ENCODE measurements around the gene TXK. TPM values are rescaled to one million over a fixed set of nuclear protein-coding genes. Genes with fewer than 3 reads are reported as not detected.

The TXK gene
- polyA plus RNA-seq, 1 of the 3 experiments (the other 2 are of a cell fraction) = 0.61 TPM

DNA sequence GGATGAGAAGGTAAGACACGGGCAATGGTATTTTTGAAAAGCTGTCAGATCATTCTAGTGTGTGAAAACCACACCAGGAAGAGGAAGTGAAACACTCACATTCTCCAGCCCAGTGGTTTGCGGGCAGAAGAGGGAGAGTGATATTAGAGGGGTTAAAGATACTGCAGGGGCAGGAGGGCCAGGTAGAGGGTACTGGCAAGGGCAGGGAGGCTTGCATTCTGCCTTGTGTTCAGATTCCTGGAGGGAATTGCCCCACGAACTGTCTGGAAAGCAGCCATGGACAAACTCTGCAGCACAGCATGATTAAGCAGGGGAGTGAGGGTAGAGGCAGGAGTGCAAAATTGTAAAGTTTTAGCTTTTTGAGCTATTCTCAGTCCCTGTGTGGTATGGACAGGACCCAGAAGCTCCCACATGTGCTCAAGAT lies 86.6 kb downstream of the TXK start:
- Histone ChIP-seq H3K9me3 (no peaks in the 10 kb centered on the region), H2AFZ (ENCODE audit: low read depth) (0 out of 2 replicates have a peak overlapping the region, but pooled peaks have one; percentile 41), H3F3A (replicated peaks; ENCODE audit: insufficient read depth) (no peaks in the 10 kb centered on the region), H3K4me3 (ENCODE audit: low read depth in 2 of 2, low read length in 1 of 2) (no peak overlapping the region), H3K4me2 (no peak overlapping the region), H4K20me1 (ENCODE audit: insufficient read depth) (no peaks in the 10 kb centered on the region), H3K27me3 (ENCODE audit: insufficient read depth) (no peaks in the 10 kb centered on the region), H3K36me3 (replicated peaks in 1 of 2; ENCODE audit: control insufficient read depth in 1 of 2, insufficient read depth in 2 of 2, low read length in 1 of 2) (no peaks in the 10 kb centered on the region), H3K79me2 (ENCODE audit: insufficient read depth) (no peaks in the 10 kb centered on the region), H3K4me1 (ENCODE audit: control insufficient read depth in 1 of 2, insufficient read depth in 2 of 2, low read depth in 1 of 2, low read length in 1 of 2) (peaks cover 0 to 8% of the 10 kb centered on the region in 2 experiments; a peak in 1 of 4 replicates), H3K9ac (no peak overlapping the region), H3K9me2 (no peaks in the 10 kb centered on the region), H3K27ac (ENCODE audit: low read depth in 2 of 2, low read length in 1 of 2) (no peak overlapping the region)
- 48% methylated on average over 3 of the region's 3 CpGs for WGBS (ENCODE audit: low lambda C conversion rate)
- POLR2A ChIA-PET = no interaction called here
- TF ChIP-seq EZH2phosphoT487 (IDR thresholded peaks at IDR 0.05; ENCODE audit: borderline replicate concordance, low read depth) (no peak), FOXM1 (IDR thresholded peaks at IDR 0.05; ENCODE audit: low read depth) (no peak), MEF2A (IDR thresholded peaks at IDR 0.05; ENCODE audit: borderline replicate concordance, low read depth) (no peak), RCOR1 (IDR thresholded peaks at IDR 0.05; ENCODE audit: low read length) (no peak), RFX5 (IDR thresholded peaks at IDR 0.05; ENCODE audit: low read length) (no peak), JUND (IDR thresholded peaks at IDR 0.05) (no peak), ELF1 (IDR thresholded peaks at IDR 0.05) (no peak), NFIC (IDR thresholded peaks at IDR 0.05; ENCODE audit: borderline replicate concordance) (no peak), TCF12 (IDR thresholded peaks at IDR 0.05) (no peak), MXI1 (IDR thresholded peaks at IDR 0.05; ENCODE audit: low read depth, low read length) (no peak), FOXJ3 (CRISPR knock-in tag; IDR thresholded peaks at IDR 0.05) (no peak)
- TF ChIP-seq, protein P1, sequence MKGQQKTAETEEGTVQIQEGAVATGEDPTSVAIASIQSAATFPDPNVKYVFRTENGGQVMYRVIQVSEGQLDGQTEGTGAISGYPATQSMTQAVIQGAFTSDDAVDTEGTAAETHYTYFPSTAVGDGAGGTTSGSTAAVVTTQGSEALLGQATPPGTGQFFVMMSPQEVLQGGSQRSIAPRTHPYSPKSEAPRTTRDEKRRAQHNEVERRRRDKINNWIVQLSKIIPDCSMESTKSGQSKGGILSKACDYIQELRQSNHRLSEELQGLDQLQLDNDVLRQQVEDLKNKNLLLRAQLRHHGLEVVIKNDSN (IDR thresholded peaks at IDR 0.05; ENCODE audit: borderline replicate concordance, low read depth) = no peak
- TF ChIP-seq, protein P2, sequence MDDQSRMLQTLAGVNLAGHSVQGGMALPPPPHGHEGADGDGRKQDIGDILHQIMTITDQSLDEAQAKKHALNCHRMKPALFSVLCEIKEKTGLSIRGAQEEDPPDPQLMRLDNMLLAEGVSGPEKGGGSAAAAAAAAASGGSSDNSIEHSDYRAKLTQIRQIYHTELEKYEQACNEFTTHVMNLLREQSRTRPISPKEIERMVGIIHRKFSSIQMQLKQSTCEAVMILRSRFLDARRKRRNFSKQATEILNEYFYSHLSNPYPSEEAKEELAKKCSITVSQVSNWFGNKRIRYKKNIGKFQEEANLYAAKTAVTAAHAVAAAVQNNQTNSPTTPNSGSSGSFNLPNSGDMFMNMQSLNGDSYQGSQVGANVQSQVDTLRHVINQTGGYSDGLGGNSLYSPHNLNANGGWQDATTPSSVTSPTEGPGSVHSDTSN (IDR thresholded peaks at IDR 0.05) = no peak
- CTCF ChIA-PET = interaction anchor here (1.3 to 2.7 kb wide), 3 partner anchors 13 to 39 kb away, joined by 3 to 11 read pairs (median 6); no protein-coding TSS in a partner anchor
- DNase-seq = no peak

DNA sequence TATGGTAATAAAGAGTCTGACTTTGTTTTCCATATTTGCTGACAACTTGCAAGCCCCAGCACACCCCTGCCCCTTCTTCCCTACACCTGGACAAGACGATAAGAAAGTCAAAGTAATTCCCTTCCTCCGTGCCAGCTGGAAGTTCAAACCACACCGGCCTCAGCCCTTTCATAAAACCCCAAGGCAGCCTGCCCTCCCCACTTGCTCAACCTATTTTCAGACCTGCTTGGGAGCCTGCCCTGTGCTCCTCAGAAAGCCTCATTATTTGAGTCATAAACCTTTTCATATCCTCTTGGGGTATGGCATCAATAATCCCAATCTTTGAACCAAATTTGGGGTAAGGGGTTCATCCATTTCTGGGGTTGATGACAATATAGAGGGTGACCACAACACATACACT lies 88.0 kb downstream of the TXK start:
- H3K4me2 ChIP-seq = no peak overlapping the region
- TF ChIP-seq MXI1 (IDR thresholded peaks at IDR 0.05; ENCODE audit: low read depth, low read length) = no peak
- TF ChIP-seq EZH2phosphoT487 (IDR thresholded peaks at IDR 0.05; ENCODE audit: borderline replicate concordance, low read depth) = no peak
- no peak for TF ChIP-seq GATA2 (CRISPR knock-in tag; IDR thresholded peaks at IDR 0.05)
- TF ChIP-seq FOXM1 (IDR thresholded peaks at IDR 0.05; ENCODE audit: low read depth) = no peak
- no peak for TF ChIP-seq MEF2A (IDR thresholded peaks at IDR 0.05; ENCODE audit: borderline replicate concordance, low read depth)
- TF ChIP-seq NFIC (IDR thresholded peaks at IDR 0.05; ENCODE audit: borderline replicate concordance) = no peak
- no peak for TF ChIP-seq TAF1 (IDR thresholded peaks at IDR 0.05; ENCODE audit: borderline replicate concordance, low read depth, low read length)
- TF ChIP-seq EP300 (IDR thresholded peaks at IDR 0.05; ENCODE audit: borderline replicate concordance in 1 of 2, low read depth in 1 of 2, low read length in 1 of 2) = no peak
- TF ChIP-seq GABPA (IDR thresholded peaks at IDR 0.05; ENCODE audit: low read depth) = no peak
- no peak for TF ChIP-seq TCF12 (IDR thresholded peaks at IDR 0.05)
- no peak for TF ChIP-seq JUND (IDR thresholded peaks at IDR 0.05)
- TF ChIP-seq ELF1 (IDR thresholded peaks at IDR 0.05) = no peak
- no peak for TF ChIP-seq FOSL2 (IDR thresholded peaks at IDR 0.05; ENCODE audit: borderline replicate concordance, low read depth)
- no peaks in the 10 kb centered on the region for H3K36me3 ChIP-seq (replicated peaks in 1 of 2; ENCODE audit: control insufficient read depth in 1 of 2, insufficient read depth in 2 of 2, low read length in 1 of 2)
- H4K20me1 ChIP-seq (ENCODE audit: insufficient read depth) = no peaks in the 10 kb centered on the region
- WGBS (ENCODE audit: low lambda C conversion rate) = 59% methylated on average over 3 of the region's 3 CpGs
- ChIA-PET POLR2A (no interaction called here), CTCF (interaction anchor here (0.9 to 2.7 kb wide), 3 partner anchors 12 to 113 kb away, joined by 4 to 11 read pairs (median 4); no protein-coding TSS in a partner anchor)
- H3K4me1 ChIP-seq (ENCODE audit: control insufficient read depth in 1 of 2, insufficient read depth in 2 of 2, low read depth in 1 of 2, low read length in 1 of 2) = peaks cover 0 to 8% of the 10 kb centered on the region in 2 experiments; a peak in 1 of 4 replicates
- no peaks in the 10 kb centered on the region for H3F3A ChIP-seq (replicated peaks; ENCODE audit: insufficient read depth)
- H3K9me3 ChIP-seq = no peaks in the 10 kb centered on the region
- no peaks in the 10 kb centered on the region for H3K79me2 ChIP-seq (ENCODE audit: insufficient read depth)
- no peak overlapping the region for H2AFZ ChIP-seq (ENCODE audit: low read depth)
- H3K9me2 ChIP-seq = no peaks in the 10 kb centered on the region
- H3K27me3 ChIP-seq (ENCODE audit: insufficient read depth) = no peaks in the 10 kb centered on the region
- H3K9ac ChIP-seq = no peak overlapping the region
- H3K27ac ChIP-seq (ENCODE audit: low read depth in 2 of 2, low read length in 1 of 2) = no peak overlapping the region
- DNase-seq = no peak
- no peak overlapping the region for H3K4me3 ChIP-seq (ENCODE audit: low read depth in 2 of 2, low read length in 1 of 2)
